ENCODE measurements around the gene KNL1.

KNL1 gene

DNA sequence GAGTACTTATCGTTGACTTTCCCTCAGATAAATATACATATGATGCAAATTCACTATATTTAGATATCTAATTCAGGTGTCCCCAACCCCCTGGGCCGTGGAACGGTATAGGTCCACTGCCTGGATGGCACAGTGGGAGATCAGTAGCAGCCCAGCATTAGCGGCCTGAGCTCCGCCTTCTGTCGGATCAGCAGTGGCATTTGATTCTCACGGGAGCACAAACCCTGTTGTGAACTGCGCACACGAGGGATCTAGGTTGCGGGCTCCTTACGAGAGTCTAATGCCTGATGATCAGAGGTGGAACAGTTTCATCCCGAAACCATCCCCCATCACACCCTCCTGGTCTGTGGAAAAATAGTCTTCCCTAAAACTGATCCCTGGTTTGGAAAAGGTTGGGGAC lies 6.9 kb downstream of the KNL1 start:
- DNase-seq (no peak), ATAC-seq (ENCODE audit: insufficient read depth, low read depth) (no peak)
- no peaks in the 10 kb centered on the region for H3K9me3 ChIP-seq (ENCODE audit: insufficient read depth, low read length, severe bottlenecking)
- no peak overlapping the region for H3K9ac ChIP-seq (ENCODE audit: low read depth, low read length)
- no peak overlapping the region for H3K4me2 ChIP-seq (ENCODE audit: insufficient read depth, low read length)
- peaks cover 10% of the 10 kb centered on the region for H3K4me1 ChIP-seq (ENCODE audit: insufficient read depth, low read length)
- TF ChIP-seq EZH2 (IDR thresholded peaks at IDR 0.05; ENCODE audit: borderline replicate concordance, low read depth, low read length, severe bottlenecking) (no peak), CTCF (IDR thresholded peaks at IDR 0.05; ENCODE audit: borderline replicate concordance, extremely low read depth, low read length, poor library complexity, severe bottlenecking) (no peak)
- H3K79me2 ChIP-seq (ENCODE audit: insufficient read depth, low read length): peaks cover 98% of the 10 kb centered on the region
- H2AFZ ChIP-seq (ENCODE audit: low read depth, low read length): no peak overlapping the region
- no peak overlapping the region for H3K4me3 ChIP-seq (ENCODE audit: low read depth in 1 of 2, low read length in 2 of 2)
- no peaks in the 10 kb centered on the region for H3K27me3 ChIP-seq (ENCODE audit: insufficient read depth, low read length, poor library complexity)
- no peak overlapping the region for H3K27ac ChIP-seq (ENCODE audit: low read length)
- peaks cover 7% of the 10 kb centered on the region; the same call in 1 of the 2 replicates for H4K20me1 ChIP-seq (ENCODE audit: insufficient read depth, low read length)
- peaks cover 38% of the 10 kb centered on the region for H3K36me3 ChIP-seq (ENCODE audit: insufficient read depth, low read length)

GRCh38 chr15:40603935-40604334 lies 9.9 kb downstream of the KNL1 start:
- H3K79me2 ChIP-seq (ENCODE audit: insufficient read depth, low read length): peaks cover 69% of the 10 kb centered on the region
- no peak overlapping the region for H3K27ac ChIP-seq (ENCODE audit: low read length)
- ATAC-seq (ENCODE audit: insufficient read depth, low read depth) (no peak), DNase-seq (no peak)
- TF ChIP-seq CTCF (IDR thresholded peaks at IDR 0.05; ENCODE audit: borderline replicate concordance, extremely low read depth, low read length, poor library complexity, severe bottlenecking) (no peak), EZH2 (IDR thresholded peaks at IDR 0.05; ENCODE audit: borderline replicate concordance, low read depth, low read length, severe bottlenecking) (no peak)
- H3K4me1 ChIP-seq (ENCODE audit: insufficient read depth, low read length): peaks cover 3% of the 10 kb centered on the region; the same call in 1 of the 2 replicates
- no peak overlapping the region for H3K4me2 ChIP-seq (ENCODE audit: insufficient read depth, low read length)
- no peaks in the 10 kb centered on the region for H3K9me3 ChIP-seq (ENCODE audit: insufficient read depth, low read length, severe bottlenecking)
- H3K27me3 ChIP-seq (ENCODE audit: insufficient read depth, low read length, poor library complexity): no peaks in the 10 kb centered on the region
- peaks cover 7% of the 10 kb centered on the region; the same call in 1 of the 2 replicates for H4K20me1 ChIP-seq (ENCODE audit: insufficient read depth, low read length)
- no peak overlapping the region for H2AFZ ChIP-seq (ENCODE audit: low read depth, low read length)
- H3K9ac ChIP-seq (ENCODE audit: low read depth, low read length): no peak overlapping the region
- H3K4me3 ChIP-seq (ENCODE audit: low read depth in 1 of 2, low read length in 2 of 2): no peak overlapping the region
- peaks cover 53% of the 10 kb centered on the region for H3K36me3 ChIP-seq (ENCODE audit: insufficient read depth, low read length)

GRCh38 chr15:40613080-40613479 lies 19.0 kb downstream of the KNL1 start:
- TF ChIP-seq EZH2 (IDR thresholded peaks at IDR 0.05; ENCODE audit: borderline replicate concordance, low read depth, low read length, severe bottlenecking): no peak
- no peak for TF ChIP-seq CTCF (IDR thresholded peaks at IDR 0.05; ENCODE audit: borderline replicate concordance, extremely low read depth, low read length, poor library complexity, severe bottlenecking)
- Histone ChIP-seq H3K36me3 (ENCODE audit: insufficient read depth, low read length) (peaks cover 66% of the 10 kb centered on the region), H3K4me1 (ENCODE audit: insufficient read depth, low read length) (no peaks in the 10 kb centered on the region), H4K20me1 (ENCODE audit: insufficient read depth, low read length) (no peaks in the 10 kb centered on the region), H2AFZ (ENCODE audit: low read depth, low read length) (no peak overlapping the region), H3K4me3 (ENCODE audit: low read depth in 1 of 2, low read length in 2 of 2) (no peak overlapping the region), H3K9me3 (ENCODE audit: insufficient read depth, low read length, severe bottlenecking) (no peaks in the 10 kb centered on the region), H3K27me3 (ENCODE audit: insufficient read depth, low read length, poor library complexity) (no peaks in the 10 kb centered on the region), H3K27ac (ENCODE audit: low read length) (no peak overlapping the region), H3K4me2 (ENCODE audit: insufficient read depth, low read length) (no peak overlapping the region), H3K79me2 (ENCODE audit: insufficient read depth, low read length) (no peaks in the 10 kb centered on the region), H3K9ac (ENCODE audit: low read depth, low read length) (no peak overlapping the region)
- no peak for ATAC-seq (ENCODE audit: insufficient read depth, low read depth)
- DNase-seq: no peak

- H3K27me3 ChIP-seq (ENCODE audit: insufficient read depth, low read length, poor library complexity): no peaks in the 10 kb centered on the region
- no peak overlapping the region for H2AFZ ChIP-seq (ENCODE audit: low read depth, low read length)
- ATAC-seq (ENCODE audit: insufficient read depth, low read depth): no peak
- no peak overlapping the region for H3K4me3 ChIP-seq (ENCODE audit: low read depth in 1 of 2, low read length in 2 of 2)
- no peak overlapping the region for H3K4me2 ChIP-seq (ENCODE audit: insufficient read depth, low read length)
- no peak for TF ChIP-seq CTCF (IDR thresholded peaks at IDR 0.05; ENCODE audit: borderline replicate concordance, extremely low read depth, low read length, poor library complexity, severe bottlenecking)
- H3K79me2 ChIP-seq (ENCODE audit: insufficient read depth, low read length): no peaks in the 10 kb centered on the region
- no peaks in the 10 kb centered on the region for H4K20me1 ChIP-seq (ENCODE audit: insufficient read depth, low read length)
- peaks cover 76% of the 10 kb centered on the region for H3K36me3 ChIP-seq (ENCODE audit: insufficient read depth, low read length)
- no peaks in the 10 kb centered on the region for H3K4me1 ChIP-seq (ENCODE audit: insufficient read depth, low read length)
- no peak overlapping the region for H3K27ac ChIP-seq (ENCODE audit: low read length)
- no peak for DNase-seq
- H3K9ac ChIP-seq (ENCODE audit: low read depth, low read length): no peak overlapping the region
- H3K9me3 ChIP-seq (ENCODE audit: insufficient read depth, low read length, severe bottlenecking): no peaks in the 10 kb centered on the region
Measured at GRCh38 chr15:40618023-40618422, 24.0 kb downstream of the KNL1 start.

Data from DND-41 (cell line).